ENCODE measurements around the gene HRH4.

The HRH4 gene

GRCh38 chr18:24491927-24492834, 31.7 kb downstream of the HRH4 start:
- no peak for TF ChIP-seq CTCF (IDR thresholded peaks at IDR 0.05)
- DNase-seq (ENCODE audit: low spot score) = peak; percentile 29
- Histone ChIP-seq H3K4me3 (no peak overlapping the region), H3K27ac (no peak overlapping the region)

GRCh38 chr18:24494586-24494985, 34.1 kb downstream of the HRH4 start:
- Histone ChIP-seq H3K27ac (no peak overlapping the region), H3K4me3 (no peak overlapping the region)
- DNase-seq (ENCODE audit: low spot score) = no peak
- no peak for TF ChIP-seq CTCF (IDR thresholded peaks at IDR 0.05)

GRCh38 chr18:24497031-24497754, 36.8 kb downstream of the HRH4 start:
- no peak for TF ChIP-seq CTCF (IDR thresholded peaks at IDR 0.05)
- Histone ChIP-seq H3K4me3 (no peak overlapping the region), H3K27ac (no peak overlapping the region)
- no peak for DNase-seq (ENCODE audit: low spot score)

- Histone ChIP-seq H3K4me3 (no peak overlapping the region), H3K27ac (no peak overlapping the region)
- no peak for TF ChIP-seq CTCF (IDR thresholded peaks at IDR 0.05)
- DNase-seq (ENCODE audit: low spot score) = no peak
Observed at GRCh38 chr18:24499814-24500213, 39.4 kb downstream of the HRH4 start.

GRCh38 chr18:24500217-24500616, 39.8 kb downstream of the HRH4 start:
- no peak overlapping the region for H3K4me3 ChIP-seq
- H3K27ac ChIP-seq = no peak overlapping the region
- no peak for TF ChIP-seq CTCF (IDR thresholded peaks at IDR 0.05)
- peak; percentile 33 for DNase-seq (ENCODE audit: low spot score)

GRCh38 chr18:24500766-24501165, 40.3 kb downstream of the HRH4 start:
- H3K4me3 ChIP-seq = no peak overlapping the region
- no peak for DNase-seq (ENCODE audit: low spot score)
- TF ChIP-seq CTCF (IDR thresholded peaks at IDR 0.05) = no peak
- no peak overlapping the region for H3K27ac ChIP-seq
